ENCODE data around the gene DENND1A. TPM values are rescaled to one million over a fixed set of nuclear protein-coding genes. Genes with fewer than 3 reads are reported as not detected.

DENND1A gene
- total RNA-seq, 1 experiment from 2014 or later, result 45.3 TPM

DNA sequence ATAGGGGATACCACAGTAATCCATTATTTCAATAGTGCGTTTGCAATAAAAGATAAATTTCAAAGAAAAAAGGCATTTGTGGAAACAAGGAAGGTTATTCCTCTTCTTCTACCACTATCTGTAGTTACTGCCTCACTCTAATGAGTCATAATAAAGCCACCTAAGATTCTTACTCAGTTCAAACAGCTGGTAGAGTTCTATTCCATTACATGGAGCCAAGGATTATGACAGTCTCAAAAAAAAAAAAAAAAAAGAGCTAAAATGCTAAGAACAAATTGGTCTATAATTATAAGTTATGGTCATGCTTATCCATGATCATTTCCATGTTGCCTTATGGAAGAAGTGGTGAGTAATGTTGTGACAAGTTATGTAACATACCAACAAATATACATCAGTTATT is 46.3 kb downstream of the DENND1A start:
- no peak for DNase-seq (ENCODE audit: low spot score)
- in situ Hi-C loops (cut with HindIII; ENCODE audit: low sequenced_read_pairs), result no loop called here

- in situ Hi-C loops (cut with HindIII; ENCODE audit: low sequenced_read_pairs), result no loop called here
- DNase-seq (ENCODE audit: low spot score), result no peak
Measured at GRCh38 chr9:123881604-123882003, 48.3 kb downstream of the DENND1A start.

DNA sequence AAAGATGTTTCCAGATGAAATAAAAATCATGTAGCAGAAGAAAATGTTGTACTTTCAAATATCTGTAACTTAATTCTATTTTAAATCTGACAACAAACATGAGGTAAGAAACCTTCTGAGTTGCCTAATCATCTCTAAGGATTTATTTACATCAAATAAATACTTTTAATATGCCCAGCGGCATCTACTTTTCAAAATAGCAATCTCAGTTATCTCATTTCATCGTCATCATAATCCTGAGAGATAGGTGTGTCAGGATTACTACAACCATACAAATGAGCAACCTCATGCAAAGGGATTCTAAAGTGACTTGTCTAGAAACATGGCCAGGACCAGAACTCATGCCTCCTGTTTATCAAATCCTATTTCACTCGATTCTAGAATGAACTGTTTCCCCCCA is 49.5 kb downstream of the DENND1A start:
- DNase-seq (ENCODE audit: low spot score), result no peak
- in situ Hi-C loops (cut with HindIII; ENCODE audit: low sequenced_read_pairs), result no loop called here

GRCh38 chr9:123876750-123877149 is 53.2 kb downstream of the DENND1A start:
- in situ Hi-C loops (cut with HindIII; ENCODE audit: low sequenced_read_pairs), result no loop called here
- DNase-seq (ENCODE audit: low spot score), result no peak

GRCh38 chr9:123872710-123873109 is 57.2 kb downstream of the DENND1A start:
- in situ Hi-C loops (cut with HindIII; ENCODE audit: low sequenced_read_pairs), result no loop called here
- no peak for DNase-seq (ENCODE audit: low spot score)

GRCh38 chr9:123871781-123872180 is 58.1 kb downstream of the DENND1A start:
- in situ Hi-C loops (cut with HindIII; ENCODE audit: low sequenced_read_pairs), result no loop called here
- DNase-seq (ENCODE audit: low spot score), result peak; percentile 14

GRCh38 chr9:123868002-123868401 is 61.9 kb downstream of the DENND1A start:
- no peak for DNase-seq (ENCODE audit: low spot score)
- in situ Hi-C loops (cut with HindIII; ENCODE audit: low sequenced_read_pairs), result no loop called here

- no peak for DNase-seq (ENCODE audit: low spot score)
- in situ Hi-C loops (cut with HindIII; ENCODE audit: low sequenced_read_pairs), result no loop called here
Measured at GRCh38 chr9:123867034-123867433, 62.9 kb downstream of the DENND1A start.

- in situ Hi-C loops (cut with HindIII; ENCODE audit: low sequenced_read_pairs), result no loop called here
- DNase-seq (ENCODE audit: low spot score), result no peak
Measured at GRCh38 chr9:123866497-123866896, 63.4 kb downstream of the DENND1A start.

DNA sequence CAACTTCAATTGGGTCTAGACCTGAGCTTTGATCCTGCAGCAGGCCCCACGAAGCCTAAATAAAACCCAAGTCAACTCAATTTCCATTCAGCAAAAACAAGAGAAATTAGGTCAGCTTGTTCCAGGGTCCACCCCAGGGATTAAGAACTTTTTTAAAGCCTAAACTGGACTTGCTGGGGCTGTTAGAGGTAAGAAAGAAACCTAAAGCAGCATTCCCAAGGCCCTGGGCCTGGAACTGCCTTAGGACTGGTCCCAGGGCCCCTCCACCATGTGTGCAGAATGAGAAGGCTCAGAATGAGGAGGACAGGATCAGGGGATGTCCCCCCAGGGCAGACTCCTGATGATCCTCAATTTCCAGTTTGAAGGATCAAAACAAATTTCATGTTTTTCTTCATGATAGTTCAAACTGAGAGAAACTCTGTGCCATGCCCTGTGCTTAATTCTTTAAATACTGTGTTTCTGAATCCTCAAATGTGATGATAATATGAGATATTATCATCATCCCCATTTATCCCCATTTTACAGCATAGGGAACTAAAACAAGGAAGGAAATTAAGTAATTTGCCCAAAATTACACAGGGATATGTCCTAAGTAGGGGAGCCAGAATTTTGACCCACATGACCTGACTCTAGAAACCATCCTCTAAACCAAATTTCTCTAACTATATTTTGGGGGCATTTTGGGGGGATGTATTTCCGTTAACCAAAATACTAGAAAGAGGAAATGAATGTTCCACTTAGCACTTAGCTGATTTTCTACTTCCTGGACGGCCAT is 64.5 kb downstream of the DENND1A start:
- in situ Hi-C loops (cut with HindIII; ENCODE audit: low sequenced_read_pairs), result no loop called here
- DNase-seq (ENCODE audit: low spot score), result peak; percentile 18

GRCh38 chr9:123864251-123864650 is 65.7 kb downstream of the DENND1A start:
- in situ Hi-C loops (cut with HindIII; ENCODE audit: low sequenced_read_pairs), result no loop called here
- no peak for DNase-seq (ENCODE audit: low spot score)

GRCh38 chr9:123863164-123863855 is 66.6 kb downstream of the DENND1A start:
- in situ Hi-C loops (cut with HindIII; ENCODE audit: low sequenced_read_pairs), result no loop called here
- DNase-seq (ENCODE audit: low spot score), result no peak

GRCh38 chr9:123861756-123862120 is 68.2 kb downstream of the DENND1A start:
- in situ Hi-C loops (cut with HindIII; ENCODE audit: low sequenced_read_pairs), result no loop called here
- DNase-seq (ENCODE audit: low spot score), result no peak

DNA sequence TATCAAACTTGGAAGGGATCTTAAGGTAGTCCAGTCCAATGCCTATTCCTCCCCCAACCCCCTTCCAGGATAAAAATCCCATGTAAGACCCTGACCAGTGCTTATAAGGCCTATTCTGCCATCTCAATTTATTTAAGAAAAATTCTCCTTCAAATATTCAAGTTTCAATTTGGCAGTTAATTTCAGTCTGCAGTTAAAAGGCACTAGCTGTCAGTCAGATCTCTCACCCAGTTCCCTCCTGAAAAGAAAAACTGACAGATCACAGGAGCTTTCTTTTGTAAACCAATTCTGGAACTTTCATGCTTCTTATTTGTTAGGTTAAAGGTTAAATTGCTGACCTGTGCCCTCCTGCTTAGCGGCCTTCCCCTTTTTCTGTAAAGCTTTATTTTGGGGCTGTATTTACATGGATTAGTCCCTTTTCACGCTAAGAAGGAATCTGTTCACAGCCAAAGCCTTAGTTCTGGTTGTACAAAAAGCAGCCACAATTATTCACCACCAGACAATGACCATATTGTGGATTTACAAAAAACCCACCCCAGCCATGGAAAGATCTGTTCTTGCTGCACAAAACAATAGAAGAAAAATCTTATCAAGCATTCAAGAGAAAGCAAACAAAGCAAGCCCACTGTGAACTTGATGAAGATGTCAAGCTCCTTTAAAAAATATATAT is 68.7 kb downstream of the DENND1A start:
- in situ Hi-C loops (cut with HindIII; ENCODE audit: low sequenced_read_pairs), result no loop called here
- DNase-seq (ENCODE audit: low spot score), result no peak

DNA sequence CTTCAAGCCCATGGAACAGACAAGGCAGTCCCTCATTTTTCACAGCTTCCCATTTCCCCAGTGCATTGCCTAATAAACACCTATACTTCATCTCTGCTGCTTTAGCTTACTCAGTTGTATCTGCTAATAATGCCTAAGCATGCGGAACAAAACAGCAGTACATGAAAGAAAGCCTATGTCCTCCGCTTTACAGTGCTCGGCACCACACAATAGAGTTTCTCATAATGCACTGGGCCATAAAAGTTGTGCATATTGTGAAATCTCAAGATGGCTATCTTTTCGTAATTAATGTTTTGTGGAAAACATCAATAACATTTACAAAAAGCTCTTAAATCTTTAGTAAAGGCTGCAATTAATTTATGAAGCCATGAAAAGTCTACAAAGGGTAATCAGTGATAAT is 69.3 kb downstream of the DENND1A start:
- DNase-seq (ENCODE audit: low spot score), result no peak
- in situ Hi-C loops (cut with HindIII; ENCODE audit: low sequenced_read_pairs), result no loop called here

DNA sequence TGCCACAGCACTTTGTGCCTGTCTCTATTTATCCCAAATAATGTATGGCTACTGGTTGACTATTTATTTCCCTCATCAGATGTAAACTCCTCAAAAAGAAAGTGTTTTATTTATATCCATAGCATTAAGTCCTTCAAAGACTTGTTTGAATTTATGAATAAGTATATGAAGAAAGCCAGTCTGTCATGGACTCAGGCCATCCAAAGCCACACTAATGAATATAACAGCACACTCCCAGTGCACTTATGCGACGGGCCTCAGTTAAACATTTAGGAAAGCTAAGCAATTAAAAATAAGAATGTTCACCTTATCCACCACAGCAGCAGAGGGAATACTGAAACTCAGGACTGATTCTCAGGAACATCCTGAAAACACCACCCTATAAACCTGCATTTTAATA is 77.5 kb downstream of the DENND1A start:
- in situ Hi-C loops (cut with HindIII; ENCODE audit: low sequenced_read_pairs), result no loop called here
- DNase-seq (ENCODE audit: low spot score), result no peak

GRCh38 chr9:123851851-123852250 is 78.1 kb downstream of the DENND1A start:
- in situ Hi-C loops (cut with HindIII; ENCODE audit: low sequenced_read_pairs), result no loop called here
- no peak for DNase-seq (ENCODE audit: low spot score)

DNA sequence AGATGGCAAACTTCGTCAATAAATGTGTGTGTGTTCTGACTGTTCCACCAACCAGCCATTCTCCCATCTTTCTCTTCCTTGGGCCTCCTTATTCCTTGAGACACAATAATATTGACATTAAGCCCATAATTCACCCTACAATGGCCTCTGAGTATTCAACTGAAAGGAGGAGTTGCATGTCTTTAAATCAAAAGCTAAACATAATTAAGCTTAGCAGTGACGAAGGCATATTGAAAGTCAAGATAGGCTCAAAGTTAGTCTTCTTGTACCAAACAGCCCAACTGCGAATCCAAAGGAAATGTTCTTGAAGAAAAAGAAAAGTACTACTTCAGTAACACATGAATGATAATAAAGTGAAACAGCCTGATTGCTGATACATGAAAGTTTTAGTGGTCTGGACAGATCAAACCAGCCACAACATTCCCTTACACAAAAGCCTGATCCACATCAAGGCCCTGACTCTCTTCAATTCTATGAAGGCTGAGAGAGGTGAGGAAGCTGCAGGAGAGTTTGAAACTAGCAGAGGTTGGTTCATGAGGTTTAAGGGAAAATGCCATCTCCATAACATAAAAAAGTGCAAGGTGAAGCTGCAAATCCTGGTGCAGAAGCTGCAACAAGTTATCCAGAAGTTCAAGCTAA is 81.4 kb downstream of the DENND1A start:
- in situ Hi-C loops (cut with HindIII; ENCODE audit: low sequenced_read_pairs), result no loop called here
- no peak for DNase-seq (ENCODE audit: low spot score)

GRCh38 chr9:123846966-123847365 is 83.0 kb downstream of the DENND1A start:
- in situ Hi-C loops (cut with HindIII; ENCODE audit: low sequenced_read_pairs), result no loop called here
- DNase-seq (ENCODE audit: low spot score), result no peak

GRCh38 chr9:123843703-123844102 is 86.2 kb downstream of the DENND1A start:
- in situ Hi-C loops (cut with HindIII; ENCODE audit: low sequenced_read_pairs), result no loop called here
- DNase-seq (ENCODE audit: low spot score), result no peak
